Measurements from ENCODE around the gene USP47. TPM values are rescaled to one million over a fixed set of nuclear protein-coding genes. Genes with fewer than 3 reads are reported as not detected.

The USP47 gene
- polyA plus RNA-seq, 1 donor from 2014 or later = 92.6 TPM

GRCh38 chr11:11956006-11956405 is 114.2 kb downstream of the USP47 start:
- peaks cover 31% of the 10 kb centered on the region for H3K36me3 ChIP-seq (ENCODE audit: insufficient read depth, low read length)
- H3K79me2 ChIP-seq (replicated peaks; ENCODE audit: insufficient read depth, low read length) = no peaks in the 10 kb centered on the region
- TF ChIP-seq TAF1 (IDR thresholded peaks at IDR 0.05; ENCODE audit: low read depth) (no peak), RAD21 (conservative IDR thresholded peaks at IDR 0.05) (no peak), POLR2AphosphoS5 (IDR thresholded peaks at IDR 0.05) (no peak), EZH2 (IDR thresholded peaks at IDR 0.05; ENCODE audit: borderline replicate concordance, insufficient read depth, low read length, poor library complexity, severe bottlenecking) (no peak), SMC3 (conservative IDR thresholded peaks at IDR 0.05; ENCODE audit: poor library complexity) (no peak), REST (IDR thresholded peaks at IDR 0.05; ENCODE audit: borderline replicate concordance) (no peak), CTCF (IDR thresholded peaks at IDR 0.05; ENCODE audit: poor library complexity, severe bottlenecking) (no peak), EP300 (conservative IDR thresholded peaks at IDR 0.05; ENCODE audit: poor library complexity, severe bottlenecking) (no peak), MXI1 (conservative IDR thresholded peaks at IDR 0.05; ENCODE audit: poor library complexity, severe bottlenecking) (no peak)

GRCh38 chr11:11958403-11959231 is 116.8 kb downstream of the USP47 start:
- no peak overlapping the region for H3K9ac ChIP-seq (ENCODE audit: low read length)
- no peaks in the 10 kb centered on the region for H3K79me2 ChIP-seq (replicated peaks; ENCODE audit: insufficient read depth, low read length)
- no peak overlapping the region for H3K4me2 ChIP-seq (ENCODE audit: low read length)
- H4K20me1 ChIP-seq (ENCODE audit: insufficient read depth) = no peaks in the 10 kb centered on the region
- H3K36me3 ChIP-seq (ENCODE audit: insufficient read depth, low read length) = peaks cover 27% of the 10 kb centered on the region
- no peak overlapping the region for H3K27ac ChIP-seq (ENCODE audit: low read length)
- no peak overlapping the region for H3K4me3 ChIP-seq (ENCODE audit: low read length)
- TF ChIP-seq REST (IDR thresholded peaks at IDR 0.05; ENCODE audit: borderline replicate concordance) = no peak
- no peak for TF ChIP-seq TAF1 (IDR thresholded peaks at IDR 0.05; ENCODE audit: low read depth)
- TF ChIP-seq MXI1 (conservative IDR thresholded peaks at IDR 0.05; ENCODE audit: poor library complexity, severe bottlenecking) = no peak
- no peak for TF ChIP-seq CTCF (IDR thresholded peaks at IDR 0.05; ENCODE audit: poor library complexity, severe bottlenecking)
- no peak for TF ChIP-seq SMC3 (conservative IDR thresholded peaks at IDR 0.05; ENCODE audit: poor library complexity)
- no peak for TF ChIP-seq RAD21 (conservative IDR thresholded peaks at IDR 0.05)
- no peak for TF ChIP-seq EZH2 (IDR thresholded peaks at IDR 0.05; ENCODE audit: borderline replicate concordance, insufficient read depth, low read length, poor library complexity, severe bottlenecking)
- no peak for TF ChIP-seq EP300 (conservative IDR thresholded peaks at IDR 0.05; ENCODE audit: poor library complexity, severe bottlenecking)
- no peak for TF ChIP-seq POLR2AphosphoS5 (IDR thresholded peaks at IDR 0.05)
- H3F3A ChIP-seq (ENCODE audit: insufficient read depth, low read length, poor library complexity, severe bottlenecking) = no peaks in the 10 kb centered on the region
- no peaks in the 10 kb centered on the region for H3K27me3 ChIP-seq (ENCODE audit: insufficient read depth, low read depth, low read length)
- no peak overlapping the region for H2AFZ ChIP-seq (ENCODE audit: low read depth, low read length)
- H3K9me2 ChIP-seq (ENCODE audit: insufficient read depth, low read length) = no peaks in the 10 kb centered on the region
- no peaks in the 10 kb centered on the region for H3K9me3 ChIP-seq (ENCODE audit: low read length)

More at GRCh38 chr11:11956006-11956405, 114.2 kb downstream of the USP47 start:
- Histone ChIP-seq H2AFZ (ENCODE audit: low read depth, low read length) (no peak overlapping the region), H3K4me3 (ENCODE audit: low read length) (no peak overlapping the region), H3K9me2 (ENCODE audit: insufficient read depth, low read length) (no peaks in the 10 kb centered on the region), H3K9ac (ENCODE audit: low read length) (no peak overlapping the region), H3K27me3 (ENCODE audit: insufficient read depth, low read depth, low read length) (no peaks in the 10 kb centered on the region), H3K4me2 (ENCODE audit: low read length) (no peak overlapping the region), H3F3A (ENCODE audit: insufficient read depth, low read length, poor library complexity, severe bottlenecking) (no peaks in the 10 kb centered on the region), H4K20me1 (ENCODE audit: insufficient read depth) (no peaks in the 10 kb centered on the region), H3K27ac (ENCODE audit: low read length) (no peak overlapping the region), H3K9me3 (ENCODE audit: low read length) (no peaks in the 10 kb centered on the region)
